ENCODE results near the gene LTBR.
"Not testable (repeated sequence)": the region's sequence is repeated elsewhere in the genome, so short reads cannot be mapped to it uniquely, and the experiment has no call there.

Gene LTBR

DNA sequence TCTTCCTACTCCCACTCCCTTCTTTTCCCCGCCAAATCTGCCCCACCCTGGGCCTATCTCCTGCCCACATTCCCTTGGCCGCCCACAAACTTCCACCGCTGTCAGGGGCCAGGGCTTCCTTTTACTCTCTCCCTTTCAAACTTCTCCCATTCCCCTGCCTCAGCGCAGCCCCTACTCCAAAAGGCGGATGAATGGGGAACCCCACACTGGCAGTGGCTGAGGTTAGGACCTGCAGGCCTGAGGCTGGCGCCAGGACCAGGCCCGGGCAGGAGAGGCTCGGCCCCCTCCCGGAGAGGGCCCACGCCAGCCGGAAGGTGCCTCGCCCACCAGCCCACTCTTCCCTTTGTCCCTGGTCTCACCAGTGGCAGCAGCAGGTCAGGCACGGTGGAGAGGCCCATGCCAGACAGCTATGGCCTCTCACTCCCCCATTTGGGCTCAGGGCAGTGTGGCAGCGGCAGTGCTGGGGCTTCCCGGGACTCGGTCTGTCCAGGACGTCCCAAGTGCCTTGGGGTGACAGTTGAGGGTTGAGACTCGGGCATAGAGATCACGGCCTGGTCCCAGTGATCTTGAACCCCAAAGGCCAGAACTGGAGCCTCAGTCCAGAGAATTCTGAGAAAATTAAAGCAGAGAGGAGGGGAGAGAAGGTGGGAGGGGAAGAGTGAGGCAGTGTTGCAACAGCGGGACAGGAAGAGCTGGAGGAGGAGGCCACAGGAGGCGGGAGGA, 42.4 kb upstream of the LTBR start, which contains the start of gene TNFRSF1A:
Gene TNFRSF1A, minus strand, starts transcription at position 660 of the 723 bp plus-strand sequence. Its CDS starts 262 bp downstream, at position 398.
- TF ChIP-seq, protein P1, sequence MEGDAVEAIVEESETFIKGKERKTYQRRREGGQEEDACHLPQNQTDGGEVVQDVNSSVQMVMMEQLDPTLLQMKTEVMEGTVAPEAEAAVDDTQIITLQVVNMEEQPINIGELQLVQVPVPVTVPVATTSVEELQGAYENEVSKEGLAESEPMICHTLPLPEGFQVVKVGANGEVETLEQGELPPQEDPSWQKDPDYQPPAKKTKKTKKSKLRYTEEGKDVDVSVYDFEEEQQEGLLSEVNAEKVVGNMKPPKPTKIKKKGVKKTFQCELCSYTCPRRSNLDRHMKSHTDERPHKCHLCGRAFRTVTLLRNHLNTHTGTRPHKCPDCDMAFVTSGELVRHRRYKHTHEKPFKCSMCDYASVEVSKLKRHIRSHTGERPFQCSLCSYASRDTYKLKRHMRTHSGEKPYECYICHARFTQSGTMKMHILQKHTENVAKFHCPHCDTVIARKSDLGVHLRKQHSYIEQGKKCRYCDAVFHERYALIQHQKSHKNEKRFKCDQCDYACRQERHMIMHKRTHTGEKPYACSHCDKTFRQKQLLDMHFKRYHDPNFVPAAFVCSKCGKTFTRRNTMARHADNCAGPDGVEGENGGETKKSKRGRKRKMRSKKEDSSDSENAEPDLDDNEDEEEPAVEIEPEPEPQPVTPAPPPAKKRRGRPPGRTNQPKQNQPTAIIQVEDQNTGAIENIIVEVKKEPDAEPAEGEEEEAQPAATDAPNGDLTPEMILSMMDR (IDR thresholded peaks at IDR 0.05; ENCODE audit: low read depth, low read length, missing control alignments) = no peak
- peak within 1 kb of the TSS; percentile 66 for H3K4me3 ChIP-seq (ENCODE audit: low read depth, low read length)
- no peak for DNase-seq (ENCODE audit: low read depth)

DNA sequence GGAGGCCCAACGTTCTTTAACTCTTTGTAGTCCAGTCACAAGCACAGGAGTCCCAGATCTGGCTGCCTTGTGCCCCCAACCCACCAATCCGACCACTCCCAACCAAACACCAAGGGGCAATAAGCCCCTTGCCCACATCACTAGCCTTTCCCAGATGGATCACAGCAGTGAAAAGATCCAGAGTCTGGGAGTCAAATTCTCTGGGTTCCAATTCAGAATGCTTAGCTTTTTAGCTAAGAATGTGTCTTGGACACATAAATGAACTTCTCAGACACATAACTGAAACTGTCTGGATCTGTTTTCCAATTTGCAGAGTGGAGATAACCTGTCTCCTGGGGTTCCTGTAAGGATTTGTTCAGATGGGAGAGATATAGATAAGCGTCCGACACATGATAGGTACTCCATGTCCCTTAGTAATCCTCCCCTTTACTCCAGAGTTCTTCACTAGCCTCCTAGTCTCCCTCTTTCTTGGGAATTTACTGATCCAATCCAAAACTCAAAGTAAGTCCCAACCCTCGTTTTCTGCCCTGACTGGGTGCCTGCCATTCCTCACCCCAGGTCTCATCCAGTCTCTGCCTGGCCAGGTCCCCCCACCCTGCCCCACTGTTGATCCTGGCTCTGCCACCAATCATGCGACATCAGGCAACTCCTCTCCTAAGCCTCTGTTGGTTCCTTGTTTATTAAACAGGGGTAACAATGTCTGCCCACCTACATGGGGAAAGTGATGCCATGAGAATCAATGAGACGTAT, 41.6 kb upstream of the LTBR start:
- DNase-seq (ENCODE audit: low read depth) = no peak
- TF ChIP-seq, protein P1 (IDR thresholded peaks at IDR 0.05; ENCODE audit: low read depth, low read length, missing control alignments) = no peak
- peak overlapping the region; percentile 66 for H3K4me3 ChIP-seq (ENCODE audit: low read depth, low read length)

DNA sequence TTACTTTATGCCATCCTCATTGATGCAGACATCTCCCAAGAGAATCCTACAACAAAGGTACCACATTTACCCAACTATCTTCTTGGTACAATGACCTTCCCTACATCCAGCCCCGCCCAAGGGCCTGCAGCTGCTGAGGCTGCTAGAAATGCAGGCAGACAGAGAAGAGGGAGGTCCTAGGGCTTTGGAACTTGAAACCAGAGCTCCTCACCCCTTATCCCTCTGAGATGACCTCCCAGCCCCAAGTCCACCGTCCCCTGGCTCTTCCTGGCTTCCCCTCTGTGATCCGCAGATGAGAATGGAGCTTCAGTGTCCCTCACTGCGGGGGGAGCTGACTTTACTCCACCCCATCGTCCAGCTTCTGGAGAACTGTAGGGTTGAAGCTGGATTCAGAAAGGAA, 40.4 kb upstream of the LTBR start:
- TF ChIP-seq, protein P1 (IDR thresholded peaks at IDR 0.05; ENCODE audit: low read depth, low read length, missing control alignments) = no peak
- DNase-seq (ENCODE audit: low read depth) = no peak
- H3K4me3 ChIP-seq (ENCODE audit: low read depth, low read length) = no peak overlapping the region

DNA sequence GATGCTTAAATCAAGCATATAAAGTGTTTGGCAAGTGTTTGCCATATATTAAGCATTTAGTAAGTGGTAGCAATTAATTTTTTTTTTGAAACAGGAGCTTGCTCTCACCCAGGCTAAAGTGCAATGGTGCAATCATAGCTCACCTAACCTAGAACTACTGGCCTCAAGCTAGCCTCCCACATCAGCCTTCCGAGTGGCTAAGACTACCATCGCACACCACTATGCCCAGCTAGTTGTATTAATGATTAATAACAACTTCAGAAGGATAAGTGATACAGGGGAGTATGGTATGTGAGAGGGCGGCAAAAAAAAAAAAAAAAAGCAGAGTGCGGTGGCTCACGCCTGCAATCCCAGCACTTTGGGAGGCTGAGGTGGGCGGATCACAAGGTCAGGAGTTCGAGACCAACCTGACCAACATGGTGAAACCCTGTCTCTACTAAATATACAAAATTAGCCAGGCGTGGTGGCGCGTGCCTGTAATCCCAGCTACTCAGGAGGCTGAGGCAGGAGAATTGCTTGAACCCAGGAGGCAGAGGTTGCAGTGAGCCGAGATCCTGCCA, 39.8 kb upstream of the LTBR start:
- DNase-seq (ENCODE audit: low read depth); H3K4me3 ChIP-seq (ENCODE audit: low read depth, low read length): not testable (repeated sequence)

DNA sequence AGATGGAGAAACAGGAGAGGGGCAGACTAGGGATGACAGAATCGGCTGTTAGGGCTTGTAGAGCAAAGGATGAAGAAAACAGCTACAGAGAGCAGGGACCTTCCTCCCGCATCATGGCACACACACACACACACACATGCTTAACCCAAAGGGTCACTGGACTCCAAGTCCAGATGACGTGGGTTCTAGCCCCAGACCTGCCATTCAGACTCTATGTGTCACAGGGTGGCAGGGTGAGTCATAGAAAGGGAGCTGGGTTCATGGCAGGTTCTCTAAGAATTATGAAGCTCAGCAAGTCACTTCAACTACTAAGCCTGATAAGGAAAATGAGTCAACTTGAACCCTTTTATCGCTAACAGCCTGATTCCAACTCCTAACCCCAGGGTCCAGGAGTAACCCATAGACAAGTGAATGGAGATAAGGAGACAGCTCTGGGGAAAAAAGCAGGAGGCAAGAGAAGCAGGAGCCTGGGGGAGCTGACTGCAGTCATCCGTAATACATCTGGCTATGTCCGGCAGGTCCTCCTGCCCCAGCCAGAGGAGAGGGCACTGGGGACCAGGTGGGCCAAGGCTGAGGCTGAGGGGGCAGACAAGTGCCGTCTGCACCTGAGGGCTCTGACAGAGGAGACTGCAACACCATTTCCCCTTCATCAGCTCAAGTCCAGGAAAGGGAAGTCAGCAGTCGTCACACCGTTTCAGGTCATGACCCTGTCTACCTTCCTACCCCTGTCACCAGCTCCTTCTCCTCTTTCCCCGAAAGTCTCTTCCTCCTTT, 38.5 kb upstream of the LTBR start:
- DNase-seq (ENCODE audit: low read depth) = no peak
- no peak overlapping the region for H3K4me3 ChIP-seq (ENCODE audit: low read depth, low read length)
- TF ChIP-seq, protein P1 (IDR thresholded peaks at IDR 0.05; ENCODE audit: low read depth, low read length, missing control alignments) = no peak

DNA sequence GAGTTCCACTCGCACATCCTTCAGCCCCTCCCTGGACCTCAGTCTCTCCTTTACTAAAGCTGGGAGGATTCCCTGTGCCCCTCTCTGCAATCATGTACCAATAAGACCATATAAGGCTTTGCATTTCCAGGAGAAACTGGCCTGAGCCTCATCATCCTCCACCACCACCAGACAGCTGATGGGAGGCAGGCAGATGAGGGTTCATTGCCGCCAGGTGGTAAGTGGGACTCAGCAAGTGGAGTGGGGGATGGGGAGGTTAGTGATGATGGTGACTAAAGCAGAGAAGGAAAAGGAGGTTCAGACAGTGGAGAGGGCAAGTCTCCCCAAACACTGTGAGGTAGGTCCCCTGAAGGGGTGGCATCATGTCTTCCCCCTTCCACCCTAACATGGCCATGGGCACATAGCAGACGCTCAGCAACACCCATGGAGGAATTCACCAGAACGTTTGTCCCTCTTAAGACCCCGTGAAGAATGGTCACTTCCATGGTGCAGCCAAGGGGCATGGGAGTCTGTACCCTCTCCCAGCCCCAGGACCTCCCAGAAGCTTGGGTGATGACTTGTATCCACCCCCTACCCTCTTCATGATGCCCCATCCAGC, 37.6 kb upstream of the LTBR start:
- H3K4me3 ChIP-seq (ENCODE audit: low read depth, low read length) = no peak overlapping the region
- no peak for DNase-seq (ENCODE audit: low read depth)
- TF ChIP-seq, protein P1 (IDR thresholded peaks at IDR 0.05; ENCODE audit: low read depth, low read length, missing control alignments) = no peak

All from GM12864 (cell line).